HG02642 (cell line): ENCODE results near the gene LAMA1.

Experiments
- ATAC-seq: cut with Tn5 transposase; IDR thresholded peaks from one replicate; pipeline ENCODE4 v1.9.1; 2021; ENCODE audit warnings: mild to moderate bottlenecking; ENCODE audit not compliant: unreplicated experiment, poor library complexity

The LAMA1 gene

DNA sequence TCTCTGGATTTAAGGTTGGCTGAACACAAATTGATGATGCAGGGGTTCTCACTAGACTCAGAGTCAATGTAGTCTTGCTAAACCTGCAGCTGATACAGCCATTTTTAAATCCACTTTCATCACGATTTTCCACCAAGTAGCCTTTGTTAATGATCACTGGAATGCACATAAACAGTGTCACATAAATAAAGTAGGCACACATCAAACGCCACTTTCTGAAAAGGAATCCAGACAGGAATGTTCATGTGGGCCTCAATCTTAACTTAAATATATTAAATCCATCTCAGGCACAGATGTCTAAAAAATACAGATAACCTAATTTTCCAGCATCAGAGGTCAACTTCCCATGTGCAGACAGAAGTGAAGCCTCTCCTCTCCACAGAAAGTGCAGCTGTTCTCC is 58.3 kb downstream of the LAMA1 start:
- ATAC-seq: no peak

DNA sequence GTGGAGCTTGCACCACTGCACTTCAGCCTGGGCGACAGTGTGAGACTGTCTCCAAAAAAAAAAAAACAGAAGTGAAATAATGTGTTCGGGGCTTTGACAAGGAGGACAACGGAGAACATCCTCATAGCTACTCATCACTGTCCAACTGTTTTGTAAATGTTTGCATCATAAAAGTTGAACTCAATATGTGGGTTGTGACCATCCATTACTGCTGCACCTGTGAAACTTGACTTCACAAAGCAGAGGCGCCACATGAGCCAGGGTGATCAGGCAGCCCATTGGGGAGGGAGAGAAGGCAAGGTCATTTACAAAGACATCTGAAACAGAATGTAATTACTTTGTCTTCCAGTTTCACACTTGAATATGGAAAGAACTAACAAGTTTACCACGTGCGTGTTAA is 61.6 kb downstream of the LAMA1 start:
- no peak for ATAC-seq

DNA sequence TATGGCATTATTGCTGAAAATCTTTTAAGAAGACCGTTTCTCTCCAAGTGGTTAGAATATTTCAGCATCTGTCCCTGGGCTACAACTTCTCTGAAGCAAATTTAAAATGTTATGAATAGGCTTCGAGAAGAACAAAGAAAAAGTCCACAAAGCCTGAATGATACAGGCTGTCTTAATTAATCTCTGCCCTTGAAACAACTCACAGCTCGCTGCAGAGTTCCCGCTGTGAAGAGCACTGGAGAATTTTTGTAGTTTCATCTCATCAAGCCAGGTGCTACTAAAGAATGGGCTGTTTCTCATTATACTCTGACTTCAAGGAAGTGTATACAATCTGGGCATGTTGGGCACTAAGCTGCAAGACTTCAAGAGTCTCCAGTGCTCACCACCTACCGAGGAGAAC is 67.6 kb downstream of the LAMA1 start:
- no peak for ATAC-seq

DNA sequence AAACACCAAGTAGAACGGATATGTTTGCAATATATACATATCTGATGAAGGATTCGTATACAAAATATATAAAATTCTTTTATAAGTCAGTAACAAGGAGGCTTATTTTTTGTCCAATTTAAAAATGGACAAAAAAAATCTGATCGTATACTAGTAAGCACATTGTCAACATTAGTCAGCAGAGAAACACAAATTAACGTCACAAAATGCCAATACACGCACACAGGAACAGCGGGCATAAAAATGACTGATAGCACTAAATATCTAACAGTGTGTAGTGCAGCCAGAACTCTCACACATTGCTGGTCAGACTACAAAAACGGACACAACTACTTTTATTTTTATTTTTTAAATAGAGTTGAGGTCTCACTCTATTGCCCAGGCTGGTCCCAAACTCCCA is 69.5 kb downstream of the LAMA1 start:
- ATAC-seq: no peak

DNA sequence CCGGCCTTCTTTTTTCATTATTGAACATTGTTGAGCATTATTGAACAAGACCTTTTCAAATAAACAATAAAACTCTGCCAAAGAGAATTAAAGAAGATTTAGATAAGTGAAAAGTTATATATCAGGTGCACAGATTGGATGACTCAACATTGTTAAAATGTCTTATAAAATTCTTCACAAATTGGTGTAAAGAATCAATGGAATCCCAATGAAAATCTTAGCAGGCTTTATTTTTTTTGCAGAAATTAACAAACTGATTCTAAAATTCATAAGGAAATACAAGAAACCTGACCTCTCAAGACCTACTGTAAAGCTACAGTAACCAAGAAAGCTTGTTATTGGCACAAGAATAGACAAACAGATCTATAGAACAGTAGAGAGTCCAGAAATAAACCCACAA is 70.3 kb downstream of the LAMA1 start:
- no peak for ATAC-seq

DNA sequence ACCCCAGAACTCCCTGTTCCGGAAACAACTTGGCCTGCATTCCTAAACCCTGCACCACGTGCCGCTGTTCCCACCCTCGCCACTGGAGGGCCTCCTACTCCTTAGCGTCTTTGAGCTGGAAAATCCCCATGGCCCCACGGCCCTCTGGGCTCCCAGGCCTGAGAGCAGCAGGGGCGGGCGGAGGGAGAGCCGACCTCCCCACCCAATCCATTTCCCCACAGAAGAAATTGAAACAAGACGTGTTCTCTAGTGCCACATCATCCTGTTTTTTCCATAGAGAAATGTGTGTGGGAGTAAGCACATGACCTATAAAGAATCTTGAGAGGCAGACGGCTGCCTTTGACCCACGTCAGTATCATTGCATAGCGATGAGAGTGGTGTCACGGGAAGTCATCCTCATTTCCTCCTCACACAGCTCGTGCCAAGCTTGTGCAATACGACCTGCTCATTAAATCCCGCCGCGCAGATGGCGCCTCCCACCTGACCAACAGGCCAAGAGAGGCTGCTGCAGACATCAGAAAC is 79.2 kb downstream of the LAMA1 start:
- no peak for ATAC-seq

DNA sequence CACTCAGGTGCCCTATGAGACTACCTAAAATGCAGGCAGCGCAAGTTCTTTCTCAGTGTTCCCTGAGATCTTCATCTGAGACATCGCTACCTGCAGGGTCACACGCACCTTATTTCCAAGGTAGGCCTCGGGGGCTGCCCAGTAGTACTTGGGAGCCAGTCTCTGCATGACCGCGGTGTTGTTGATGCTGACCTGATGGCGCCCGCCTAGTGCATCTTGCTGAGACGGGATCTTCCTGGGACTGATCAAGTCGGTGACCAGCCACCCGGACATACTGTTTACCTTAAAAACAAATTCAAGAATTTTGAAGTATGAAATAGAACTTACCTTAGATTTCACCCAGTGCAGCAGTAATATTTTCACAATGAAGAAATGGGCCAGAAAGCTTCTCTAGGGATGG is 80.1 kb downstream of the LAMA1 start:
- ATAC-seq: no peak

DNA sequence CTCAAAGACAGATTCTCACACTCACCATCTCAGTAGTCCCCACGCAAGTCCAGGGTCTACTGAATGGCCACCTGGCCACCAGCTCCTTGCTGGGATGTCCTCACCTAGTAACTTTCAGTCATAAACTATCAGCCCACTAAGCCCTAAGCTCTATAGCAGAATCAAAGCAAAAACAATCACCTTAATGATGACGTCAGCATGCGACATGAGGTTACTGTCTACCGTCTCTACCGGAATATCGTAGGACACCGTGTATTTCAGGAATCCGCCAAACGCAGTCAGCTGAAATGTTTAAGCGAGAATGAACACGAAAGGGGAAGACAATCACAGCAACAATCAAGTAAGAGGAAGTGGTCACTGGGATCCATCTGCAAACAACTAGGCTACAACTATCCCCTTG is 81.8 kb downstream of the LAMA1 start:
- ATAC-seq: no peak

DNA sequence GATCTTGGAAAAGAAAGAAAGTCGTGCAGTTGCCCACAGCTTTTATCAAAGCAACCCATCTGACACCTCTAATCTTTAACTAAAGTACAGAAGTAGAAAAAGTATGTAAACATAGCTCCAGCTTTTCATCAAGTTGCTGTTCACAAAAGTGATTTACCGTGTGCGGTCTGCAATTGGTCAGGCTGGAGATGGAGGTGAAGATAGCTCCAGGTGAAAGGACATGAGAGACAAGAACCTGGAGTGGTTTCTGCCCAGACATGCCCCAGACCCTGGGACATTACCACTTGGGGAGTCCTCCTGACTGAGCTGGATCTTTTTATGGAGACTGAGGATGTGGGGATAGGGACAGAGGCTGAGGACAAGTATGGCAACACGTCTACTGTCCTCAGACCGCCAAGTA is 82.7 kb downstream of the LAMA1 start:
- ATAC-seq: no peak

DNA sequence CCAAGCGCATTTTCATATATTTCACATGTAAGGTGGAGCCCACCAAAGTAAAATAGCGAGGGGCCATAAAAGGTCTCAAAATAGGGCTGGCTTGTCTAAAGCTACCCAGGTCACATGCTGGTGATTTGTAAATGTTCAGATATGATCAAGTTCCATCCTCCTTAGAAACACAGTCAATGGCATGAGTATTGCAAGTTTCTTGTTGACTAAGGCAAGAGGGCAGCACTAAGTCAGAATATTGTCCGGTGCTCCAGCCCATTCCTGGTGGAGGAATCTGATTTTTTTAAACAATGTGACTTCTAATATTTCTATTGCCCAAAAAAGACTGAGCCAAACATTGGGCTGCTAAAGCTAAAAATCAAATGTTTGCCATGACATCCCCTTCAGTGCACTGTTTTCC is 85.1 kb downstream of the LAMA1 start:
- ATAC-seq: no peak

DNA sequence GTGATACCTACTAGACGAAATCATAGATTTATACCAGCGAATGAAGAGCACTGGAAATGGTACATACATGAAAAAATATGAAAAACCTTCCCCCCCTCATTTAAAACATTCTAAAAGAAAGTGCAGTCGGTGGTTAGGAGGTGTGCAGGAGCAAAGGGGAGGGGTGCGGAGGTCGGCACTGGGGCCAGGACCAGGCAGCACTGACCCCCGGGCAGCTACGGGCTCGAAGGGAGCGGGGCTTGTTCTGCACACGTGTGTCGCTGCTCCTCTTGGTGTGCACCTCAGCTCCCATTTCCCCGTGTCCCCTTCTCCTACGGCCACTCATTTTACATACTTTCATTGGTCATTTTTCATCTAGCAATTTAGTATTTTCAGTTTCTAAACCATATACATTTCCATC is 89.0 kb downstream of the LAMA1 start:
- no peak for ATAC-seq

DNA sequence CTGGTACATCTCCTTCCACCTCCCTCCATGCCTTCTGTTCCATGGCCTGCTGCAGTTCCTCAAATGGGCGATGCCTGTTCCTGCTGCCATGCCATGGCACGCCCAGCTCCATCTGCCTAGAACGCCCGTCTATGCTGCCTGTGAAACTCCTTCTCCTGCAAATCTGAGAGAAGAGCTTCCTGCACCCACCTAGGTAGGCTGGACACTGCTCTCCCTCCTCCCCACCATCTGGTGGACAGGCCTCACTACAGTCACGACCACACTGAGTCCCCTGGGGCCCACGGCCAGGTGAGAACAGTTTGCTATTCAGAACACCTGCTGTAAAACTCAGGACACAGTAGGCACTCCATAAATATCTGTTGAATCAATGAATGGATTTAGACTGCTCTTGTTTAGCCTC is 92.4 kb downstream of the LAMA1 start:
- no peak for ATAC-seq

DNA sequence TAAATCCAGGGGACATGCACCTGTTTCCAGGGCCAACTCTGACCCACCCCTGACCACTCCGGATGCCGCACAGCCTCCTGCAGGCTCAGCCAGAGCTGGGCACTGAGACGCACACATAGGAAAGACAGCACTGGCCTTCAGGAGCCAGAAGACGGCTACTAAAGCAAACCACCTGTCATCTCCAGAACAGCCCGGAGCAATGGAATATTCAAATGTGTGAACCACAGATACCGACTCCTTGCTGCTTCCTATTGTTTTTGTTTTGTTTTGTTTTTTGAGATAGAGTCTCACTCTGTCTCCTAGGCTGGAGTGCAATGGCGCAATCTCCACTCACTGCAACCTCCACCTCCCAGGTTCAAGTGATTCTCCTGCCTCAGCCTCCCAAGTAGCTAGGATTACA is 94.0 kb downstream of the LAMA1 start:
- no peak for ATAC-seq

DNA sequence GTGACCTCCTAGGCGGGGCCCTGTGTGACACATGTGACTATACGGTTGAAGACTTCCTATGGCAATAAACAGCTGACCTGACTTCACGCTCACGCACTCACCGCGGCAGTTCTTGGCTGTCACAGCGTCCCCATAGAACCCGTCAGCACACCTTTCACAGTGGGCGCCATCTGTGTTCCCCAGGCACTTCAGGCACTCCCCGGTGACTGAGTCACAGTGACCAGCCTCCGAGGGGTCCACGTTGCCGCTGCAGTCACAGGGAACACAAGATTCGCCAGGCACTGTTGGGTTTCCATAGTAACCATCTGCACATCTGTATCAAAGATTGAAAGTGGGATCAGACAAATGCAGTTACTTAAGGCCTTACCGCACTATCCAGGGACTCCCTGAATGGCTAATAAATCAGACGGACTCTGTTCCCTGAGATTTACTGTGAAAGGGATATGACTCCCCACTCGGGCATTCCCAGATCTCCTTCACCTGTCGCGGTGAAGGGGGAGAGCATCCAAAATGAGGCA is 94.5 kb downstream of the LAMA1 start:
- no peak for ATAC-seq

DNA sequence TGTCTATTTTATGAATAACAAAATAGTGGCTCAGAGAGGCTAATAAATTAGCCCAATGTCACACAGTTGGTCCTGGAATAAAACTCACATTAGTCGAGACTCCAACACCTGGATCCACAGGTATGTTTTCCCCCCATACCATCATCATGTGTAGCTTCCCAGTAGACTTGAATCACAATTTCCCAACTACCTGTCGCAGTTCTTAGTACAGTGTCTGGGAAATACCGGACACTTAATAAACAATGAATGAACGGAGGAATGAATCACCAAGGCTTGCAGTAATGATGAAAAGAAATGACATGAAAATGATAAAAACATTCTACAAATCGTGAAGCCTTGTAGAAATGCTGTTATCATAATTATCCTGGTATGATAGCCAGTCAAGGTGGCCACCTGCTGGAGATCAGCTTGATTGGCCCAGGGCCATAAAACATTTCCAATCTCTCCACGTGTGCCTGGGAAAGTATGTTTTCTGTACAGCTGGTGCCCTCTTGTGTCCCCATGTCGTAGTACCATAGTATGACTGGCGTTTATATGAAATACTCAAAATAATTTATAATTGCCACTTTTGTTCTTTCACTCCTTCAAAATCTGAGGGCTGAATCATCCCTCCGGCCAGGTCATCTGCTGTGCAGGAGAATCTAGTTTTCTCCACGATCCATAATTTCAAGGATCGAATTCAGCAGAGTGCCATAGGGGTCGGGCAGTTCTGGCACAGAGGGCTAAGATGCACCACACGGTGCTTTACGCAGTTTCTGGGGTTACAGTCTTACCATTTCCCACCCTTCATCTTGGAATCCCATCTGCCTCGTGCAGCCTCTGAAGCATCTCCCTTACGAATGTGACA is 95.4 kb downstream of the LAMA1 start:
- ATAC-seq: no peak

DNA sequence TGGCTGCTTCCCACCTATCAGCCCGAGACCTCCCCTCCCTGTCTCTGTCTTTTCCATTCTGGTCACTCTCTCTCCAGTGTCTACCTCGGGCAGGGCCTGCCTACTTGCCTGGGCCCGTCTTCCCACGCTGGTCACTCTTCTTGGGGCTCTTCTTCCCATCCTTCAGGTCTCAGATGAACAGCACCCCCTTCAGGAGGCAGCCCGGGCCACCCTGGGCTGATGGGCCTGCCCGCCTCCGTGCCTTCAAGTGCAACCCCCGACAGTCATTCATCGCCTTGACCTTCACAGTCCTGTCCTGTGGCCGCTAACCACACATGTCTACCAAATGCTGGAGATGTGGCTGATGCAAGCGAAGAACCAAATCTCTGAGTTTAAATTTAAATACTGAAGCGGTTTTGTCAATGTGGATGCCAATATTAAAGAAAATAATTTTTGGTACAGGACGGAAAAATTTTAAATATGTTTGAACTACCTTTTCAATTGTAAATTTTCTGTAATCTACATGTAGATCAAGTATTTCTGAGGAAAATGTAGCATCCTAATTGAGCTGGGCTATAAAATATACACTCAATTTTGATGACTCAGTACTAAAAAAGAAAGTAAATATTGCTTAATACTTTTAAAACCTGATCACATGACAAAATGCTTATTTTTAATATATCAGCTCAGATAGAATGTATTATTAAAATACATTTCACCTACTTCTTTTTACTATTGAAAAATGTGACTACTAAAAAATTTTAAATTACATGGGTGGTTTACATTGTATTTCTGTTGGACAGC is 96.4 kb downstream of the LAMA1 start:
- ATAC-seq: no peak

DNA sequence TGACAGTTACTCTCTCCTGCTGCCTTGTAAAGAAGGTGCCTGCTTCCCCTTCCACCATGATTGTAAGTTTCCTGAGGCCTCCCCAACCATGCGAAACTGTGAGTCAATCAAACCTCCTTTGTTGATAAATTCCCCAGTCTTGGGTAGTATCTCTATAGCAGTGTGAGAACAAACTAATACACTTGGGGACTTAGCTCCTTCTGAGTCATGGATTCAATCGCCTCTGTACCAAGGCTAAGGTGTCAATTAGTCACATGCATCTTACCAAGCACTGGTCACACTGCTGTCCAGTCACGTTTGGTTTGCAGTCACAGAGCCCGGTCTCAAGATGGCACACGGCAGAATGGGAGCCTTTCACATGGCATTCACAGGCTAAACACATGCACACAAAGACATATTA is 100.6 kb downstream of the LAMA1 start:
- no peak for ATAC-seq

DNA sequence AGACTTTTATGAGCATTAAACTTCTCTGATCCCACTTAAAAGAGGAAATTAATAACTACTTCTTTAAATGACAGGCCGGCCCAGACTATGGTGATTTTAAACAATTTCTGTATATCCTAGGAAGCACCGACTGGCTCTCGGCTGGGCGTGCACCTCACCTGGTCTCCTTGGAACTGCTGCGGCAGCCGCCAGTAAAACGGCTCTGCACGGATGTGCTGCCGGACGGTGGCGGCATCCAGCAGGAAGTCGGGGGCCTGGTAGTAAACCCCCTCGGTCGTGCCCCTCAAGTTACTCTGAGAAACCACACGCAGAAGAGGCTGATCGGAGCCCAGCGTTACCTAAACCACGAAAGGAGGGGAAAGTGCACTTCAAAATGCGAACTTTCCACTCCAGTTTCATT is 106.5 kb downstream of the LAMA1 start:
- no peak for ATAC-seq

DNA sequence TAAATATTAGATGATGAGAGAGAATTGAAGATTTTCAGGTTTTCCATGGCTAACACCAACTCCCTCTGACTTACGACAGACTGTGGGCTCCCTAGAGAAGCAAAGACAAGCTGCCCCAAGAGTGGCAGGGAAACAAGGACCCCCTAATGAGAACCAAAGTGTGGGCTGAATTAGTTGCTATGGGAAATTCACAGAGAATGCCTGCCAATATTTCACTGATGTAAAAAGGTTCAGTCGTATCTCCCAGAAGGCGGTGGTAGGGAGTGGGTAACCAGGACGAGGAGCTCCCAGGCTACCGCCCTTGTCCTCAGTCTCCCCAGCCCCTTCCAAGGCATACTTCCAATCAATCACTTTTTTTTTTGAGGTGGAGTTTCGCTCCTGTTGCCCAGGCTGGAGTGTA is 113.6 kb downstream of the LAMA1 start:
- ATAC-seq: no peak

DNA sequence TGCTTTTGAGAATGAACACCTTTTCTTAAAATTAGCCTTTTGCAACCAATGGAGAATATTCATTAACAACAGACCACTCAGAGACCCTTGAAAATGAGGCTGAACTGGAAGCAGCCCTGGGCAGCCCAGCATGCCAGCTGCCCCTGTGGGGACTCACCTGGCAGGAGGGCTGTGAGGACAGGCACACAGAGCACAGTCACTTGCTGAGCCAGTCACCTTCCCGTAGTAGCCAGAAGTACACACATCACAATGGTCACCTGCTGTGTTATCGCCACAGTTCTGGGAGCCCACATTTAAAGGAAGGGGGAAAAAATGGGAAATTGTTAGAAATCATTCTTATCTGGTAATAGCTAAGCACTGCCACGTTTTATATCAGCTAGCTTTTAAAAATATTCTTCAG is 115.5 kb downstream of the LAMA1 start:
- ATAC-seq: no peak

DNA sequence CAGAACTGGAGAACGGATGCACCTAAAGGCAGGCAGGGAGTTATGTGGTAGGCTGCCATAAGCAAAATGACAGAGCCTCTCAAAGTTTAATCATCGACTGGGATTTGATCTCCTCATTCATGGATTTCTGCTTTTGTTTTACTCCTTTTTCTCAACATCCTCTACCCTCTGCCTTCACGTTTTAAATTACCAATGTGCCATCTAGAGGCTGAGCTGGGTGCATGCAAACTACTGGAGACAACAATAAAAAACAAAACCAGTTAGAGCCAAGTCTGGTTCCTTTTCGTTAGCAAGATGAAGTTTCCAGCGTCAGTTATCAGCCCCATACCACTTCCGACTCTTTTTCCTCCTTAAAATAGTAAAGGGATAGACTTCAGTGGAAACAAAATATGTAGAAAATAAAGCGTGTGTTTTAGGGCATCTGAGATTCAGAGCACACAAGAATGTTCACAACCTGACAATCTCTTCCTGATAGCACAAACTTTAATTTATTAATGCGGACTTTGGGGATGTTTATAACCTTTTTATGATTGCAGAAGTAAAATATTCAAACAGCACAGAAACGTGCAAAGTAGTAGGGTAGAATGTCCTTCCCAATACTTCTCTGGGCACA is 117.0 kb downstream of the LAMA1 start:
- no peak for ATAC-seq
